Gastrocnemius medialis (tissue), 4 donors: ENCODE measurements around the gene C5orf52. TPM values are rescaled to one million over a fixed set of nuclear protein-coding genes. Genes with fewer than 3 reads are reported as not detected.
"Not testable (repeated sequence)": the region's sequence is repeated elsewhere in the genome, so short reads cannot be mapped to it uniquely, and the experiment has no call there.

Source experiments
- ATAC-seq, 2 donors: fragments of 150-250 bp; one replicate each; pipeline ENCODE4 v1.9.1; 2016
- DNase-seq, 2 donors: peaks; one replicate each; pipeline ENCODE4 v3.0.0-alpha.2; 2019
- H3K27ac ChIP-seq, 4 donors: fragments of 200-600 bp; sonication (generic); 1 replicate in 1 of 4; 2 replicates in 3 of 4; pipeline ENCODE4 v1.5.1; 2016 to 2018; ENCODE audit warnings: mild to moderate bottlenecking in 2 of 4, moderate library complexity in 1 of 4
- H3K27me3 ChIP-seq, 3 donors: fragments of 200-600 bp; sonication (generic) in 2 of 3; 1 replicate in 1 of 3; 2 replicates in 2 of 3; pipeline versions ENCODE4 v1.5.1 to v1.6.0; 2016 to 2019; ENCODE audit warnings: mild to moderate bottlenecking in 1 of 3, moderate library complexity in 1 of 3
- H3K36me3 ChIP-seq, 2 donors: fragments of 200-600 bp; sonication (generic) in 1 of 2; one replicate each; pipeline ENCODE4 v1.5.1; 2017 to 2018
- H3K4me1 ChIP-seq, 2 donors: fragments of 200-600 bp; sonication (generic) in 1 of 2; one replicate each; pipeline ENCODE4 v1.5.1; 2016 to 2017; ENCODE audit warnings: mild to moderate bottlenecking in 2 of 2
- H3K4me3 ChIP-seq, 4 donors: fragments of 200-600 bp; sonication (generic) in 3 of 4; 1 replicate in 1 of 4; 2 replicates in 3 of 4; pipeline ENCODE4 v1.5.1; 2016 to 2019; ENCODE audit warnings: mild to moderate bottlenecking in 2 of 4
- H3K9me3 ChIP-seq, 3 donors: fragments of 200-600 bp; sonication (generic) in 2 of 3; 1 replicate in 1 of 3; 2 replicates in 2 of 3; pipeline ENCODE4 v1.5.1; 2016 to 2019
- CTCF ChIP-seq, 5 experiments: fragments of 450-650 bp in 3 of 5; fragments of 200-600 bp in 2 of 5; sonication (generic) in 2 of 5; IDR thresholded peaks in 4 of 5; conservative IDR thresholded peaks in 1 of 5; 1 replicate in 4 of 5; 2 replicates in 1 of 5; pipeline ENCODE4 v1.5.1; 2016 to 2019; ENCODE audit warnings: antibody characterized with exemption in 5 of 5, mild to moderate bottlenecking in 3 of 5, moderate library complexity in 3 of 5
- POLR2A ChIP-seq, 2 donors: fragments of 450-650 bp; IDR thresholded peaks; one replicate each; pipeline ENCODE4 v1.6.1; 2017; ENCODE audit warnings: antibody characterized with exemption in 2 of 2, mild to moderate bottlenecking in 2 of 2, moderate library complexity in 2 of 2
- in situ Hi-C, 4 donors: fragments of 200-750 bp; cut with MboI; loops; one replicate each; pipeline versions ENCODE4 v1.15.0 to v1.8.0; 2017; ENCODE audit warnings: low sequenced_read_pairs in 4 of 4
- intact Hi-C: fragments of 100-400 bp; cut with DNase I; formaldehyde crosslinking; loops from one replicate; pipeline ENCODE4 v1.15.1; 2023; ENCODE audit warnings: low total_unique reads
- total RNA-seq, 4 donors: library from RNA; depleted of rRNA; stranded (reverse); fragments of >200 nt; gene quantifications; one replicate each; pipeline versions ENCODE4 v1.1.0 to v1.2.3, GENCODE V29; 2016

The C5orf52 gene
- total RNA-seq, 4 donors from 2014 or later = not detected

GRCh38 chr5:157721159-157721558 is 49.8 kb downstream of the C5orf52 start:
- H3K36me3 ChIP-seq = no peaks in the 10 kb centered on the region
- no peaks in the 10 kb centered on the region for H3K9me3 ChIP-seq
- in situ Hi-C loops = loop anchor here in 2 of 4 donors (10.0 to 25.0 kb wide), 2 partner anchors 284 to 396 kb away; no protein-coding TSS in a partner anchor
- ATAC-seq (no peak), DNase-seq (no peak)
- H3K4me1 ChIP-seq = peaks cover 0 to 3% of the 10 kb centered on the region in 2 donors
- H3K27ac ChIP-seq = no peak overlapping the region
- no peak for TF ChIP-seq CTCF (IDR thresholded peaks at IDR 0.05 in 4 of 5, conservative IDR thresholded peaks at IDR 0.05 in 1 of 5)
- TF ChIP-seq POLR2A (IDR thresholded peaks at IDR 0.05) = no peak
- intact Hi-C loops = no loop called here
- no peaks in the 10 kb centered on the region for H3K27me3 ChIP-seq
- no peak overlapping the region for H3K4me3 ChIP-seq

DNA sequence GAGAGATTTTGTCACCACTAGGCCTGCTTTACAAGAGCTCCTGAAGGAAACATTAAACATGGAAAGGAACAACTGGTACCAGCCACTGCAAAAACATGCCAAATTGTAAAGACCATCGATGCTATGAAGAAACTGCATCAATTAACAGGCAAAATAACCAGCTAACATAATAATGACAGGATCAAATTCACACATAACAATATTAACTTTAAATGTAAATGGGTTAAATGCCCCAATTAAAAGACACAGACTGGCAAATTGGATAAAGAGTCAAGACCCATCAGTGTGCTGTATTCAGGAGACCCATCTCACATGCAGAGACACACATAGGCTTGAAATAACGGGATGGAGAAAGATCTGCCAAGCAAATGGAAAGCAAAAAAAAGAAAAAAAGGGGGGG is 51.6 kb downstream of the C5orf52 start:
- H3K36me3 ChIP-seq, DNase-seq, intact Hi-C loops, H3K9me3 ChIP-seq, H3K4me3 ChIP-seq, ATAC-seq, H3K4me1 ChIP-seq, H3K27ac ChIP-seq, H3K27me3 ChIP-seq: not testable (repeated sequence)
- in situ Hi-C loops = loop anchor here in 2 of 4 donors (10.0 to 25.0 kb wide), 2 partner anchors 286 to 398 kb away; no protein-coding TSS in a partner anchor

GRCh38 chr5:157726607-157727006 is 55.3 kb downstream of the C5orf52 start:
- intact Hi-C loops = not testable (repeated sequence)

DNA sequence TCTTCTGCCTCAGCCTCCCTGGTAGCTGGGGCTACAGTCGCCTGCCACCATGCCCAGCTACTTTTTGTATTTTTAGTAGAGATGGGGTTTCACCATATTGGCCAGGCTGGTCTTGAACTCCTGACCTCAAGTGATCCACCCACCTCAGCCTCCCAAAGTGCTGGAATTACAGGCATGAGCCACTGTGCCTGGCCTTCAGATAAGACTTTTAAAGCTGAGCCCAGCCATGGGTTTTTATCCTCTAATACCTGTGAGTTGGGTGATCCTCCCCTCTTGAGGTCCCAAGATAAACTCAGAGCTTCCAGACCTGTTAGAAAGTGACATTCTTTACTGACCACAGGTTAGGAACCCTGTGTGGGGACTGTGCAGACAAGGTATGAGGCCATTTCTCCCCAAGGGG is 56.5 kb downstream of the C5orf52 start:
- H3K9me3 ChIP-seq, H3K4me3 ChIP-seq, H3K27me3 ChIP-seq, DNase-seq, H3K27ac ChIP-seq, H3K4me1 ChIP-seq, H3K36me3 ChIP-seq, ATAC-seq, intact Hi-C loops: not testable (repeated sequence)
- in situ Hi-C loops = loop anchor here in 3 of 4 donors (10.0 to 25.0 kb wide), 2 partner anchors 403 to 591 kb away; partner anchors contain the start of gene MED7 (in 2 of the 3)

More at GRCh38 chr5:157726607-157727006, 55.3 kb downstream of the C5orf52 start:
- not testable (repeated sequence) for ATAC-seq, DNase-seq, H3K27me3 ChIP-seq, H3K4me3 ChIP-seq, H3K36me3 ChIP-seq, H3K9me3 ChIP-seq, H3K4me1 ChIP-seq, H3K27ac ChIP-seq
- in situ Hi-C loops = loop anchor here in 3 of 4 donors (10.0 to 25.0 kb wide), 2 partner anchors 402 to 589 kb away; partner anchors contain the start of gene MED7 (in 2 of the 3)

Other genes starting within 250 kb of the C5orf52 start
- 1 to 10 TPM in 1 of 4 donors, not detected in 3; 1.5 TPM for gene NIPAL4, start 211.3 kb upstream of the C5orf52 start, total RNA-seq
- gene ADAM19, start 95.8 kb upstream of the C5orf52 start, total RNA-seq = under 1 TPM; 0.39 to 0.97 (median 0.76) TPM
- not detected for gene SOX30, start 19.1 kb upstream of the C5orf52 start, total RNA-seq
- gene THG1L, start 59.9 kb downstream of the C5orf52 start, total RNA-seq = 1 to 10 TPM; 3.5 to 9.7 (median 6.6) TPM
- 1 to 10 TPM in 3 of 4 donors, under 1 TPM in 1; 0.95 to 1.9 (median 1.2) TPM for gene LSM11, start 72.2 kb downstream of the C5orf52 start, total RNA-seq
- 100 to 1,000 TPM in 1 of 4 donors, 10 to 100 TPM in 3; 77.4 to 124 (median 85.5) TPM for gene CLINT1, start 187.6 kb downstream of the C5orf52 start, total RNA-seq